GM20000 (cell line): ENCODE data around the gene UBE2L6.

Experiments
- DNase-seq: peaks from one replicate; pipeline ENCODE4 v3.0.0; 2012; ENCODE audit warnings: low spot score
- CTCF ChIP-seq: IDR thresholded peaks from 2 replicates; pipeline ENCODE4 v1.5.1; 2012; ENCODE audit warnings: mild to moderate bottlenecking, control low read depth; ENCODE audit errors: extremely low read depth, missing control alignments

The UBE2L6 gene

GRCh38 chr11:57549983-57550382, 17.5 kb downstream of the UBE2L6 start:
- no peak for TF ChIP-seq CTCF
- DNase-seq: no peak

- peak; percentile 74 for DNase-seq
- no peak for TF ChIP-seq CTCF
Observed at GRCh38 chr11:57547854-57548377, 19.6 kb downstream of the UBE2L6 start.

GRCh38 chr11:57546869-57547475, 20.5 kb downstream of the UBE2L6 start:
- DNase-seq: peak; percentile 70
- TF ChIP-seq CTCF: no peak

GRCh38 chr11:57546451-57546850, 21.0 kb downstream of the UBE2L6 start:
- no peak for TF ChIP-seq CTCF
- DNase-seq: no peak

- DNase-seq: no peak
- no peak for TF ChIP-seq CTCF
Observed at GRCh38 chr11:57545883-57546282, 21.6 kb downstream of the UBE2L6 start.

GRCh38 chr11:57544566-57544965, 22.9 kb downstream of the UBE2L6 start:
- TF ChIP-seq CTCF: no peak

GRCh38 chr11:57543593-57543992, 23.9 kb downstream of the UBE2L6 start:
- no peak for TF ChIP-seq CTCF
- no peak for DNase-seq

More at GRCh38 chr11:57544566-57544965, 22.9 kb downstream of the UBE2L6 start:
- no peak for DNase-seq
